Adrenal gland (tissue), 19 donors: ENCODE results near the gene IPO11. TPM values are rescaled to one million over a fixed set of nuclear protein-coding genes. Genes with fewer than 3 reads are reported as not detected.

Experiments used
- DNase-seq, 7 donors: peaks; one replicate each; pipeline ENCODE4 v3.0.0-alpha.2; 2019 to 2020
- H3K27ac ChIP-seq, 5 donors: fragments of 200-600 bp; sonication (generic) in 4 of 5; 1 replicate in 3 of 5; 2 replicates in 2 of 5; pipeline versions ENCODE4 v1.5.1 to v1.8.0; 2016 to 2020; ENCODE audit warnings: mild to moderate bottlenecking in 1 of 5
- H3K27me3 ChIP-seq: fragments of 200-600 bp; 2 replicates; pipeline ENCODE4 v1.8.0; 2021
- H3K36me3 ChIP-seq, 2 donors: fragments of 200-600 bp; replicated peaks in 1 of 2; 1 replicate in 1 of 2; 2 replicates in 1 of 2; pipeline versions ENCODE4 v1.5.1 to v1.8.0; 2018 to 2022
- H3K4me1 ChIP-seq, 2 donors: fragments of 200-600 bp; replicated peaks in 1 of 2; 1 replicate in 1 of 2; 2 replicates in 1 of 2; pipeline versions ENCODE4 v1.5.1 to v1.8.0; 2018 to 2021
- H3K4me3 ChIP-seq, 4 donors: fragments of 200-600 bp; sonication (generic) in 3 of 4; one replicate each; pipeline ENCODE4 v1.5.1; 2016 to 2018
- H3K9me3 ChIP-seq, 3 donors: fragments of 200-600 bp; sonication (generic) in 1 of 3; replicated peaks in 1 of 3; 1 replicate in 2 of 3; 2 replicates in 1 of 3; pipeline versions ENCODE4 v1.5.1 to v1.8.0; 2016 to 2021
- POLR2A ChIP-seq, 2 donors: fragments of 450-650 bp; IDR thresholded peaks; one replicate each; pipeline ENCODE4 v1.6.1; 2017; ENCODE audit warnings: antibody characterized with exemption in 2 of 2, mild to moderate bottlenecking in 2 of 2, moderate library complexity in 1 of 2
- WGBS, 4 donors: extraction: QIAGEN DNeasy Blood & Tissue Kit in 2 of 4; methylation state at CpG; one replicate each; pipeline versions ENCODE4 v1.1.5 to v1.1.7; 2013 to 2017; 5-methylcytosine and 5-hydroxymethylcytosine counted together
- intact Hi-C, 2 donors: fragments of 100-400 bp; cut with DNase I; formaldehyde crosslinking; loops; one replicate each; pipeline versions ENCODE4 v1.14.1 to v1.15.0; 2022 to 2023
- long read RNA-seq, 10 donors: library from polyadenylated mRNA in 3 of 10; unstranded in 2 of 10; stranded (forward) in 1 of 10; transcript quantifications; one replicate each; pipeline ENCODE4 v2.0.0 and lab custom pipeline, GENCODE V29; 2021 to 2026
- polyA plus RNA-seq, 3 donors: library from polyadenylated mRNA; stranded (reverse); fragments of 200-250 nt in 2 of 3; fragments of 350-450 nt in 1 of 3; fragmentation: Illumina TruSeq in 1 of 3; extraction: RNeasy Lipid Tissue Mini Kit (QIAGEN cat#74804) in 1 of 3; gene quantifications; one replicate each; pipeline ENCODE4 v1.2.3, GENCODE V29; 2013 to 2014
- total RNA-seq, 9 donors: library from RNA; depleted of rRNA in 4 of 9; stranded (reverse); fragments of >200 nt in 4 of 9; fragments of 120-200 nt in 1 of 9; fragmentation: NEBNext Ultra II Directional in 1 of 9; extraction: Animal tissue kit (Norgen Biotek cat#: 25700) in 1 of 9; gene quantifications; one replicate each; pipeline versions ENCODE4 v1.1.0 to v1.2.4, GENCODE V29; 2013 to 2023
- TF ChIP-seq, protein P1 (sequence below), 6 experiments: fragments of 450-650 bp in 4 of 6; fragments of 200-600 bp in 2 of 6; sonication (generic) in 1 of 6; IDR thresholded peaks; 1 replicate in 5 of 6; 2 replicates in 1 of 6; pipeline versions ENCODE4 v1.5.1 to v1.8.0; 2016 to 2021; ENCODE audit warnings: antibody characterized with exemption in 6 of 6, mild to moderate bottlenecking in 2 of 6, moderate library complexity in 1 of 6
- donor health status: healthy with polysubstance abuse.
- donor health status: Bipolar disorder and iron deficiency.
- donor health status: DM: yes; HTN: yes; CAD: no.
- donor health status: DM: no; HTN: no; CAD: no.
- donor health status: DM: no; HTN: no; CAD: no.
- donor health status: DM: yes; HTN: yes; CAD: no.

The IPO11 gene
- total RNA-seq (10 to 100 TPM; 12.1 to 33.3 (median 24.6) TPM), polyA plus RNA-seq (10 to 100 TPM in 2 of 3 donors, 1 to 10 TPM in 1; 6.0 to 31.8 (median 11.0) TPM)
- long read RNA-seq, donor 1, full-length matches to known transcripts: 2 of 2 reads
- long read RNA-seq, donor 1, partial matches to known transcripts: 0 of 2 reads
- long read RNA-seq, donor 1, other reads (novel, unspliced or antisense): 0 of 2 reads
- long read RNA-seq, donor 2, full-length matches to known transcripts: 3 of 3 reads
- long read RNA-seq, donor 2, partial matches to known transcripts: 0 of 3 reads
- long read RNA-seq, donor 2, other reads (novel, unspliced or antisense): 0 of 3 reads
- long read RNA-seq, donor 3, full-length matches to known transcripts: 1 of 1 reads
- long read RNA-seq, donor 3, partial matches to known transcripts: 0 of 1 reads
- long read RNA-seq, donor 3, other reads (novel, unspliced or antisense): 0 of 1 reads
- long read RNA-seq, donor 4, full-length matches to known transcripts: 3 of 6 reads
- long read RNA-seq, donor 4, partial matches to known transcripts: 0 of 6 reads
- long read RNA-seq, donor 4, other reads (novel, unspliced or antisense): 3 of 6 reads
- long read RNA-seq, donor 5, full-length matches to known transcripts: 14 of 21 reads
- long read RNA-seq, donor 5, partial matches to known transcripts: 1 of 21 reads
- long read RNA-seq, donor 5, other reads (novel, unspliced or antisense): 6 of 21 reads
- long read RNA-seq, donor 6, partial matches to known transcripts: 2 of 3 reads
- long read RNA-seq, donor 6, other reads (novel, unspliced or antisense): 0 of 3 reads
- long read RNA-seq, donor 7, full-length matches to known transcripts: 1 of 1 reads
- long read RNA-seq, donor 7, partial matches to known transcripts: 0 of 1 reads
- long read RNA-seq, donor 7, other reads (novel, unspliced or antisense): 0 of 1 reads
- long read RNA-seq, donor 8, full-length matches to known transcripts: 2 of 2 reads
- long read RNA-seq, donor 8, partial matches to known transcripts: 0 of 2 reads
- long read RNA-seq, donor 8, other reads (novel, unspliced or antisense): 0 of 2 reads
- long read RNA-seq, donor 9, full-length matches to known transcripts: 4 of 4 reads
- long read RNA-seq, donor 9, partial matches to known transcripts: 0 of 4 reads
- long read RNA-seq, donor 9, other reads (novel, unspliced or antisense): 0 of 4 reads
- long read RNA-seq, donor 10, partial matches to known transcripts: 0 of 2 reads
- long read RNA-seq, donor 10, other reads (novel, unspliced or antisense): 0 of 2 reads

DNA sequence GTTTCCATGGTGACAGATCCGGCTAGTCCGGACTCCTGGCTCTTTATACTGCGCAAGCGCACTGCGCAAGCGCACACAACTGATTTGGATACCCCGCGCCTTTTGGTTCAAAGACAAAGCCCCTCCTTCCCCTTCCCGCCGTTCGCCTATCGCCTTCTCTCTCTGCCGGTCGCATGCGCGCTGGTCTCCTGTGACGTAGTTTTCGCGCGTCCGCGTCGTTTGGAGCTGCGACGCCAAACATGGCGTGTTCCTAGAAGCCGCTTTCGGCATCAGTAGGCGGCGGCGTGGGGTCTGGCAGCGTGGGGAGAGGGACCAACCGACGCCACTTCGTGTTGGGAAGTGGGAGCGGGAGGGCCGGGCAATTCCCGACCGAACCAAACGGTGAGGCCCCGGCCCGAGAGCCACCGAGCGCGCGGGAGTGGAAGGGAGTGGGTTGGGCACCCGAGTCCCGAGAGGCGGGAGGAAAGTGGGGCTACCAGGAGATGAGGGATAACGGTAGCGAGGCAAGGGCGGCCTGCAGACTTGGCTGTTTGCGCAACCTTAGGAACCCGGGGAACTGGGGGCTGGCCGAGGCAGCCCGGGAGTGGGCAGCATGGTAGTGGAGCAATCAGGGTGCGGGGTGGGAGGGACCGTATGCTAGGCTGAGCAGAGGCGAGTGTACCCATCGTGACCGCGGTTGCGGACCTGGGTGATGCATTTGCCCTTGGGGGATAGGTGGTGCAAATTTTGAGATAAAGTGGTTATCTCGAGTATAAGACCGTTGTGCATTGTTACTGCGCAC lies at the start of gene IPO11:
TSS of gene IPO11 (plus strand) at position 215 of the 781 bp plus-strand sequence. CDS start 24,517 bp downstream, outside the sequence.
- H3K27ac ChIP-seq: peak within 1 kb of the TSS; percentile 40 to 82 (median 45)
- WGBS, 4 donors: 0 to 1% (median 0%) methylated on average over 32 to 66 of the region's 66 CpGs
- no peaks in the 10 kb centered on the region for H3K36me3 ChIP-seq
- no peaks in the 10 kb centered on the region for H3K9me3 ChIP-seq
- no peaks in the 10 kb centered on the region for H3K27me3 ChIP-seq
- TF ChIP-seq, protein P1, sequence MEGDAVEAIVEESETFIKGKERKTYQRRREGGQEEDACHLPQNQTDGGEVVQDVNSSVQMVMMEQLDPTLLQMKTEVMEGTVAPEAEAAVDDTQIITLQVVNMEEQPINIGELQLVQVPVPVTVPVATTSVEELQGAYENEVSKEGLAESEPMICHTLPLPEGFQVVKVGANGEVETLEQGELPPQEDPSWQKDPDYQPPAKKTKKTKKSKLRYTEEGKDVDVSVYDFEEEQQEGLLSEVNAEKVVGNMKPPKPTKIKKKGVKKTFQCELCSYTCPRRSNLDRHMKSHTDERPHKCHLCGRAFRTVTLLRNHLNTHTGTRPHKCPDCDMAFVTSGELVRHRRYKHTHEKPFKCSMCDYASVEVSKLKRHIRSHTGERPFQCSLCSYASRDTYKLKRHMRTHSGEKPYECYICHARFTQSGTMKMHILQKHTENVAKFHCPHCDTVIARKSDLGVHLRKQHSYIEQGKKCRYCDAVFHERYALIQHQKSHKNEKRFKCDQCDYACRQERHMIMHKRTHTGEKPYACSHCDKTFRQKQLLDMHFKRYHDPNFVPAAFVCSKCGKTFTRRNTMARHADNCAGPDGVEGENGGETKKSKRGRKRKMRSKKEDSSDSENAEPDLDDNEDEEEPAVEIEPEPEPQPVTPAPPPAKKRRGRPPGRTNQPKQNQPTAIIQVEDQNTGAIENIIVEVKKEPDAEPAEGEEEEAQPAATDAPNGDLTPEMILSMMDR (IDR thresholded peaks at IDR 0.05): no peak
- peak; percentile 59 to 62 for TF ChIP-seq POLR2A (IDR thresholded peaks at IDR 0.05)
- H3K4me1 ChIP-seq: peaks cover 0 to 11% of the 10 kb centered on the region in 2 donors
- H3K4me3 ChIP-seq: peak within 1 kb of the TSS; percentile 69 to 98 (median 90)
- peak; percentile 98 to 99 (median 98) for DNase-seq
- intact Hi-C loops: no loop called here

DNA sequence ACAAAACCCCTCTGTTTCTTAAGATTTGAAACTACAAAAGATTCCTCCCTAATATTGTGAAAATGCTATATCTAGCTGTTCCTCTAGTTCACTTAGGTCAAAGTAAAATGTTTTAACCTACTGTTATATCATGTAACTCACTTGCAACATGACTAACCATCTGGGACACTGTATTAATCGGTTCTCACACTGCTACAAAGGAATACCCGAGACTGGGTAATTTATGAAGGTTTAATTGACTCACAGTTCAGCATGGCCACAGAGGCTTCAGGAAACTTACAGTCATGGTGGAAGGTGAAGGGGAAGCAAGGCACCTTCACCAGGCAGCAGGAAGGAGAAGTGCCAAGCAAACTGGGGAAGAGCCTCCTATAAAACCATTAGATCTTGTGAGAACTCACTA lies 43.5 kb upstream of the IPO11 start:
- Histone ChIP-seq H3K27me3 (no peaks in the 10 kb centered on the region), H3K9me3 (no peaks in the 10 kb centered on the region), H3K4me3 (no peak overlapping the region), H3K27ac (no peak overlapping the region), H3K4me1 (no peaks in the 10 kb centered on the region), H3K36me3 (peaks cover 4 to 15% of the 10 kb centered on the region in 2 donors)
- 91 to 99% (median 96%) methylated on average over 2 of the region's 2 CpGs for WGBS, 4 donors
- intact Hi-C loops: no loop called here
- TF ChIP-seq, protein P1 (IDR thresholded peaks at IDR 0.05): no peak
- no peak for TF ChIP-seq POLR2A (IDR thresholded peaks at IDR 0.05)
- DNase-seq: no peak

DNA sequence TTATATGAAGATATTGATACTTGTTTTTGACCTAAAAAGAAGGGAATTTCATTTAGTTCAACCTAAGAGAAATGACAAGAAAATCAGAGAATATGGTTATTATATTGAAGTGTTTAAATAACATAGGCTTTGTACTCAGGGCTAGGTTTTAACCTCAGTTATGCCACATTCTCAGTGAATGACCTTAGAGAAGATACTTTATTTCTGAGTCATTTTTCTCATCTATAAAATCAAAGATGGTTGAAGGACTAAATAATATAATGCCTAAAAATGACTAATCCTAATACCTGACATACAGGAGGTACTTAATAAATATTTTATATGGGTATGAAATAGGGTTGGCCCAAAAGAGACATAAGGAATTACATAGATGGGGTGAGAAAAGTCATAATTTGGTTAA lies 41.2 kb upstream of the IPO11 start:
- Histone ChIP-seq H3K36me3 (peaks cover 4 to 16% of the 10 kb centered on the region in 2 donors), H3K4me1 (no peaks in the 10 kb centered on the region), H3K9me3 (no peaks in the 10 kb centered on the region), H3K27ac (no peak overlapping the region), H3K27me3 (no peaks in the 10 kb centered on the region), H3K4me3 (no peak overlapping the region)
- intact Hi-C loops: no loop called here
- DNase-seq: no peak
- TF ChIP-seq POLR2A (IDR thresholded peaks at IDR 0.05): no peak
- TF ChIP-seq, protein P1 (IDR thresholded peaks at IDR 0.05): no peak
